ENCODE data around the gene MACROH2A1. TPM values are rescaled to one million over a fixed set of nuclear protein-coding genes. Genes with fewer than 3 reads are reported as not detected.

The MACROH2A1 gene
- total and polyA plus RNA-seq, 9 of the 15 experiments (the other 6 are each of a cell fraction or from before 2014, with no cell fraction given): 44.9 to 289 (median 193) TPM

GRCh38 chr5:135386886-135387628 lies 12.0 kb downstream of the MACROH2A1 start (continued):
- TF ChIP-seq NR4A1 (CRISPR knock-in tag; IDR thresholded peaks at IDR 0.05) (no peak), NR4A1 (tag; IDR thresholded peaks at IDR 0.05) (0 out of 2 replicates have a peak, but pooled peaks have one; percentile 55), RBBP5 (IDR thresholded peaks at IDR 0.05; ENCODE audit: borderline replicate concordance, insufficient read depth, low read length, poor library complexity, severe bottlenecking) (peak; percentile 49), DPF2 (IDR thresholded peaks at IDR 0.05) (peak; percentile 70), TEAD2 (tag; IDR thresholded peaks at IDR 0.05) (peak; percentile 76; the same call in 1 of the 2 replicates), ZBTB11 (CRISPR knock-in tag; IDR thresholded peaks at IDR 0.05) (peak in 1 of 3 experiments; percentile 54; a peak in 1 of 6 replicates), SOX6 (IDR thresholded peaks at IDR 0.05) (peak; percentile 46; the same call in 1 of the 2 replicates), NCOA1 (IDR thresholded peaks at IDR 0.05; ENCODE audit: low read depth) (0 out of 2 replicates have a peak, but pooled peaks have one; percentile 25), MTA3 (IDR thresholded peaks at IDR 0.05; ENCODE audit: borderline replicate concordance) (0 out of 2 replicates have a peak, but pooled peaks have one; percentile 34), ARNT (IDR thresholded peaks at IDR 0.05) (peak in 1 of 2 experiments; percentile 28; a peak in 1 of 4 replicates), POLR2AphosphoS5 (IDR thresholded peaks at IDR 0.05; ENCODE audit: control insufficient read depth, insufficient read depth, low read depth, low read length) (peak; percentile 36; the same call in 1 of the 2 replicates), ZFX (CRISPR knock-in tag; IDR thresholded peaks at IDR 0.05) (peak; percentile 30; the same call in 1 of the 2 replicates), MEF2A (IDR thresholded peaks at IDR 0.05; ENCODE audit: control insufficient read depth, low read depth, low read length) (peak; percentile 85), CREM (IDR thresholded peaks at IDR 0.05; ENCODE audit: low read depth) (0 out of 2 replicates have a peak, but pooled peaks have one; percentile 32), ZNF280B (CRISPR knock-in tag; IDR thresholded peaks at IDR 0.05) (no peak), SRSF9 (IDR thresholded peaks at IDR 0.05; ENCODE audit: borderline replicate concordance, low read depth, low read length) (no peak), ZNF592 (IDR thresholded peaks at IDR 0.05) (peak; percentile 57; the same call in 1 of the 2 replicates), KAT8 (IDR thresholded peaks at IDR 0.05; ENCODE audit: low read depth) (0 out of 2 replicates have a peak, but pooled peaks have one; percentile 37)

Data from K562 (cell line).